GM18951 (cell line): Measurements from ENCODE around the gene RPS6KC1.
"Not testable (repeated sequence)": the region's sequence is repeated elsewhere in the genome, so short reads cannot be mapped to it uniquely, and the experiment has no call there.

Experiments
- POLR2A ChIP-seq: IDR thresholded peaks from 4 replicates; pipeline ENCODE4 v1.6.1; 2011; ENCODE audit warnings: mild to moderate bottlenecking; ENCODE audit not compliant: insufficient read length, insufficient read depth; ENCODE audit errors: extremely low read depth
- in situ Hi-C: fragments of 300-500 bp; cut with MboI; formaldehyde crosslinking; loops from one replicate; pipeline ENCODE4 v1.12.0; 2022; ENCODE audit warnings: low sequenced_read_pairs, mixed read lengths, inconsistent platforms; ENCODE audit not compliant: unreplicated experiment

RPS6KC1 gene

GRCh38 chr1:213171711-213172110, 120.7 kb downstream of the RPS6KC1 start:
- in situ Hi-C loops: no loop called here
- TF ChIP-seq POLR2A: no peak

DNA sequence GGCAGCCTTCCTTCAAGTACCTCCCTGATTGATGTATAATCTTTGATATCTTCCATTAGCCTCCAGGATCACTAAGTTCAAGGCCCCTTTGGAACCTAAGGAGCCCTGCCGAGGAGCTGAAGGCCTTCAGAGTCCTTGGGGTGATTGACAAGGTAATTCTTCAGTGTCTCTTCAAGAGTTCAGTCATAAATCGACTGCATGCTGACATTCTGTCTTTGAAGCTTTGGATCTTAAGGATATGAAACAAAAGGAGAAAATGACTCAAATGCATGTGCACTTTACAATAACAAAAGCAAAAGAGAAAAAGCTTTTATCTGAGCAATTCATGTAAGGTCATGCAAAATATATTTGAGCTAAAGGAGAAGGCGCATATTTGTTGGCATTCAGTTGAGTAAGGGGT, 125.3 kb downstream of the RPS6KC1 start:
- TF ChIP-seq POLR2A: no peak
- in situ Hi-C loops: no loop called here

DNA sequence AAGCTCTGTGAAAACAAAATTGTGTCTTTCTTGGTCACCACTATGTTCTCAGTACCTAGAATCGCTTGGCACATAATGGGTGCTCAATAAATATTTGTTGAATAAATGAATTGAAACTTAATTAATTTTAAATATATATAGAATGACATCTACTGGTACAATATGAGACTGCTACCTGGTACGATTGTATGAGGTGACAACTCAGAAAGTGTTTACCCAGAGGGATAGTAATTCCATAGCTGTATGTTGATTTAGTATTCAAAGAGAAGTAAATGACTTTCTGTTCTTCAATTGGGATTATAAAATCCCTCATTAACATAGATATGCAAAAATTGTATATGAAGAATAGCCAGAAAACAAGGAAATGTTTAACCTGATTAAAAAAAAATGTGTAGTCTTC, 128.7 kb downstream of the RPS6KC1 start:
- in situ Hi-C loops: no loop called here
- TF ChIP-seq POLR2A: no peak

DNA sequence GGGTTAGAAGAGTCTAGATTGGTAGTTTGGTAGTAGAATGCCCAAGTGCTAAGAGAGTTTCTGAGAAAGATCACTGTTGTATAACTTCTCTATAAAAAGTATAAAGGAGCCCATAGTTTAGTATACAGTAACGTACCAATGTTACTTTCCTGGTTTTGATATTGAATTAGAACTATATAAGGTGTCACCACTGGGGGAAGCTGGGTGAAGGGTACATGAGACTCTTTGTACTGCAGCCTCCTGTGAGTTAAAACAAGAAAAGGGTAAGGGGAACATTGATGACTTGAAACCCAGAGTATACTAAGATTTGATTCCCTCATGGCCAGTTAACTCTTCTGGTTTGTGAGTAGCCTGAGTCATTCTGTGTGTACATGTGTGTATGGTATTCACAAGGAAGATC, 129.8 kb downstream of the RPS6KC1 start:
- TF ChIP-seq POLR2A: no peak
- in situ Hi-C loops: no loop called here

GRCh38 chr1:213183036-213183672, 132.1 kb downstream of the RPS6KC1 start:
- no peak for TF ChIP-seq POLR2A
- in situ Hi-C loops: no loop called here

GRCh38 chr1:213186168-213186567, 135.1 kb downstream of the RPS6KC1 start:
- in situ Hi-C loops: no loop called here
- TF ChIP-seq POLR2A: no peak

DNA sequence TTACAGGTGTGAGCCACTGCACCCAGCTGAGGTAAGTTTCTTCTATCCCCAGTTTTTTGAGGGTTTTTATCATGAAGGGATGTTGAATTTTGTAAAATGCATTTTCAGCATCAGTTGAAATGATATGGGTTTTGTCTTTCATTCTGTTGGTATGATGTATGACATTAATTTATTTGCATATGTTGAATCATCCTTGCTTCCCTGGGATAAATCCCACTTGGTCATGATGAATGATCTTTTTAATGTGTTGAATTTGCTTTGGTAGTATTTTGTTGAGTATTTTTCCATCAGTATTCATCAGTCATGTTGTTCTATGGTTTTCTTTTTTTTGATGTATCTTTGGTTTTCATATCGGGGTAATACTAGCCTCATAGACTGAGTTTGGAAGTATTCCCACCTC, 141.0 kb downstream of the RPS6KC1 start:
- in situ Hi-C loops: no loop called here
- TF ChIP-seq POLR2A: no peak

DNA sequence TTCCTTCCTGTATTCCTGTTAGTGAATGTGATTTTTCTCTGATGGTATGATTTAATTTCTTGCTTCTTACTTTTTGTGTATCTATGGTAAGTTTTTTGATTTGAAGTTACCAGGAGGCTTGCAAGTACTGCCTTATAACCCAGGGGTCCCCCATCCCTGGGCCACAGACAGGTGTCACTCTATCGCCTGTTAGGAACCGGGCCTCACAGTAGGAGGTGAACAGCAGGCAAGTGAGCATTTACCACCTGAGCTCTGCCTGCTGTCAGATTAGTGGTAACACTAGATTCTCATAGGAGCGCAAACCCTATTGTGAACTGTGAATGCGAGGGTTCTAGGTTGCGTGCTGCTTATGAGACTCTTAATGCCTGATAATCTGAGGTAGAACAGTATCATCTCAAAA, 143.3 kb downstream of the RPS6KC1 start:
- in situ Hi-C loops: no loop called here
- no peak for TF ChIP-seq POLR2A

GRCh38 chr1:213194855-213195254, 143.8 kb downstream of the RPS6KC1 start:
- TF ChIP-seq POLR2A: no peak
- in situ Hi-C loops: no loop called here

GRCh38 chr1:213196328-213197054, 145.4 kb downstream of the RPS6KC1 start:
- in situ Hi-C loops: not testable (repeated sequence)

- in situ Hi-C loops: no loop called here
These were observed 149.6 kb downstream of the RPS6KC1 start for GRCh38 chr1:213200630-213201029.

DNA sequence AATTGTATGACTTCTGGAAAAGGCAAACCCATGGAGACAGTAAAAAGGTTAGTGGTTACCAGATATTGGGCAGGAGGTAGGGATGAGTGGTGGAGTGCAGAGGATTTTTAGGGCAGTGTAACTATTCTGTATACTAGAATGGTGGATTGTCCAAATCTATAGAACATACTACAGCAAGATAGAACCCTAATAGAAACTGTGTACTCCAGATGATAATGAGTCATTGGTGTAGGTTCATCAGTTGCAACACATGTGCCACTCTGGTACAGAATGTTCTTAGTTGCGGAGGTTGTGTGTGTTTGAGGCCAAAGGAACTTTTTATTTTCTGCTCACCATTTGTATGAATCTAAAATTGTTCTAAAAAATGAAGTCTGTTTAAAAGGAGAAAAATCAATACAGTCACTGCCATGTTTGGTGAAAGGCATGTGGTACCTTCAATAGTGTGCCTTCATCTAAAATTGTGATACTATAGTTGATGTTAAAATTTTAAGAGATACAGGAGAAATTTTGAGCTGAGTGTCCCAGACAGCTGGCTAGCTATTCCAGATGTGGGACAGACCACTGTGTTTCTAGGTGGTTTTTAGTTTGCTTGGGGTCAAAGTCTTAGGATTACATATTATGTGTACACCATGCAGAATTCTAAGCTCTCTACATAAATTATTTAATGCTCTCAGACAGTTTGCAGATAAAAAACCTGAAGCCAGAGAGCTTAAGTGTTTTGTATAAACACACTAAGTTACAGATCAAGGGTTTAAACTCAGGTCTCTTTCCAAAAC, 150.5 kb downstream of the RPS6KC1 start:
- TF ChIP-seq POLR2A: no peak
- in situ Hi-C loops: no loop called here

More at GRCh38 chr1:213200630-213201029, 149.6 kb downstream of the RPS6KC1 start:
- no peak for TF ChIP-seq POLR2A

- in situ Hi-C loops: no loop called here
- no peak for TF ChIP-seq POLR2A
These were observed 160.2 kb downstream of the RPS6KC1 start for GRCh38 chr1:213211201-213211600.

DNA sequence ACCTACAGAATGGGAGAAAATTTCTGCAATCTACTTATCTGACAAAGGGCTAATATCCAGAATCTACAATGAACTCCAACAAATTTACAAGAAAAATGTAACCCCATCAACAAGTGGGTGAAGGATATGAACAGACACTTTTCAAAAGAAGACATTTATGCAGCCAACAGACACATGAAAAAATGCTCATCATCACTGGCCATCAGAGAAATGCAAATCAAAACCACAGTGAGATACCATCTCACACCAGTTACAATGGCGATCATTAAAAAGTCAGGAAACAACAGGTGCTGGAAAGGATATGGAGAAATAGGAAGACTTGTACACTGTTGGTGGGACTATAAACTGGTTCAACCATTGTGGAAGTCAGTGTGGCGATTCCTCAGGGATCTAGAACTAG, 168.0 kb downstream of the RPS6KC1 start:
- in situ Hi-C loops: not testable (repeated sequence)
